Measurements from ENCODE around the gene RAB4A.

GRCh38 chr1:229328598-229329362, 57.9 kb downstream of the RAB4A start:
- TF ChIP-seq CTCF (IDR thresholded peaks at IDR 0.05) (no peak), ZFX (IDR thresholded peaks at IDR 0.05; ENCODE audit: borderline replicate concordance) (no peak)
